Cortex of kidney (tissue), 1 donor: ENCODE data around the gene FAM200A.
"Not testable (repeated sequence)": the region's sequence is repeated elsewhere in the genome, so short reads cannot be mapped to it uniquely, and the experiment has no call there.

Experiments
- DNase-seq: peaks from one replicate; lab custom pipeline; 2025; lab: John Stamatoyannopoulos, UW

The FAM200A gene

GRCh38 chr7:99504281-99504602 is 47.7 kb downstream of the FAM200A start:
- peak; percentile 35 for DNase-seq

- DNase-seq: not testable (repeated sequence)
Measured at GRCh38 chr7:99501236-99501635, 50.7 kb downstream of the FAM200A start.

- no peak for DNase-seq
Measured at GRCh38 chr7:99500637-99501009, 51.3 kb downstream of the FAM200A start.

- DNase-seq: peak; percentile 35
Measured at GRCh38 chr7:99499721-99500636, 51.9 kb downstream of the FAM200A start, which contains the start of gene ZNF394. Gene ZNF394, minus strand, starts transcription at chr7:99500281. Its CDS starts 188 bp downstream, at chr7:99500093.

GRCh38 chr7:99499371-99499720 is 52.6 kb downstream of the FAM200A start:
- no peak for DNase-seq

- no peak for DNase-seq
Measured at GRCh38 chr7:99498546-99498944, 53.4 kb downstream of the FAM200A start.

- no peak for DNase-seq
Measured at GRCh38 chr7:99497766-99498545, 54.0 kb downstream of the FAM200A start.
